B cell (primary cell): ENCODE results near the gene RPH3AL. TPM values are rescaled to one million over a fixed set of nuclear protein-coding genes. Genes with fewer than 3 reads are reported as not detected.
A peak's percentile ranks its signal among the peaks of the same experiment; 100 is the strongest.

Experiments used
- ATAC-seq: fragments of 200-7000 bp; cut with Tn5 transposase; one replicate; pipeline ENCODE4 v1.10.0; 2021; ENCODE audit warnings: low read depth, mild to moderate bottlenecking, moderate number of reproducible peaks, moderate library complexity
- CTCF ChIA-PET: fragments of 350-600 bp; sonication (Branson Sonifier 250); formaldehyde crosslinking; loops from one replicate; lab custom pipeline; 2021; ENCODE audit warnings: antibody characterized with exemption, inconsistent platforms; lab: Charles Lee
- POLR2A ChIA-PET: fragments of 350-600 bp; sonication (Branson Sonifier 250); formaldehyde crosslinking; loops from one replicate; lab custom pipeline; 2021; ENCODE audit warnings: antibody characterized with exemption; lab: Charles Lee
- DNase-seq: peaks from one replicate; pipeline ENCODE4 v3.0.0; 2013
- H2AFZ ChIP-seq: 2 replicates; pipeline ENCODE4 v1.6.1; 2012; ENCODE audit warnings: mild to moderate bottlenecking, low read depth, low read length; ENCODE audit not compliant: insufficient read depth, poor library complexity, severe bottlenecking
- H3K27ac ChIP-seq, 2 donors: 1 replicate in 1 of 2; 2 replicates in 1 of 2; pipeline ENCODE4 v1.5.1; 2012 to 2013; ENCODE audit warnings: low read length in 2 of 2, mild to moderate bottlenecking in 2 of 2, moderate library complexity in 1 of 2
- H3K27me3 ChIP-seq, 4 experiments: fragments of 200-600 bp in 1 of 4; sonication (generic) in 1 of 4; replicated peaks in 1 of 4; 1 replicate in 2 of 4; 2 replicates in 2 of 4; pipeline versions ENCODE4 v1.6.1 to v1.7.0; 2013 to 2016; ENCODE audit warnings: low read length in 3 of 4, mild to moderate bottlenecking in 2 of 4, mixed read lengths in 1 of 4, moderate library complexity in 1 of 4; ENCODE audit not compliant: insufficient read depth in 4 of 4, control insufficient read depth in 3 of 4; ENCODE audit errors: control extremely low read depth in 1 of 4
- H3K36me3 ChIP-seq, 2 experiments: replicated peaks in 1 of 2; 1 replicate in 1 of 2; 2 replicates in 1 of 2; pipeline versions ENCODE4 v1.6.1 to v1.7.1; 2013; ENCODE audit warnings: low read length in 1 of 2; ENCODE audit not compliant: insufficient read depth in 2 of 2, control insufficient read depth in 1 of 2; ENCODE audit errors: control extremely low read depth in 1 of 2, extremely low read depth in 1 of 2
- H3K4me1 ChIP-seq, 2 donors: fragments of 200-600 bp in 1 of 2; sonication (generic) in 1 of 2; 1 replicate in 1 of 2; 2 replicates in 1 of 2; pipeline versions ENCODE4 v1.5.1 to v1.6.1; 2013 to 2017; ENCODE audit warnings: low read length in 2 of 2; ENCODE audit not compliant: control insufficient read depth in 2 of 2, insufficient read depth in 2 of 2
- H3K4me2 ChIP-seq: replicated peaks from 2 replicates; pipeline ENCODE3; 2012; ENCODE audit warnings: mild to moderate bottlenecking, low read depth, low read length; ENCODE audit not compliant: poor library complexity, severe bottlenecking
- H3K4me3 ChIP-seq, 5 experiments: fragments of 200-600 bp in 1 of 5; sonication (generic) in 1 of 5; 1 replicate in 3 of 5; 2 replicates in 2 of 5; pipeline versions ENCODE4 v1.5.1 to v1.7.0; 2011 to 2016; ENCODE audit warnings: low read length in 4 of 5, mild to moderate bottlenecking in 4 of 5, low read depth in 2 of 5, control low read depth in 1 of 5, moderate library complexity in 1 of 5; ENCODE audit not compliant: insufficient read depth in 1 of 5; ENCODE audit errors: control extremely low read depth in 1 of 5, extremely low read depth in 1 of 5
- H3K79me2 ChIP-seq: fragments of 200-600 bp; sonication (generic); one replicate; pipeline ENCODE4 v1.6.0; 2016; ENCODE audit warnings: low read length; ENCODE audit not compliant: control insufficient read depth, insufficient read depth
- H3K9ac ChIP-seq: fragments of 200-600 bp; sonication (generic); 2 replicates; pipeline ENCODE4 v1.6.1; 2017; ENCODE audit warnings: mild to moderate bottlenecking, low read length, moderate library complexity
- H3K9me3 ChIP-seq, 3 donors: one replicate each; pipeline versions ENCODE4 v1.6.1 to v1.7.1; 2013; ENCODE audit warnings: low read length in 2 of 3; ENCODE audit not compliant: control insufficient read depth in 2 of 3, insufficient read depth in 1 of 3; ENCODE audit errors: control extremely low read depth in 1 of 3
- H4K20me1 ChIP-seq: 2 replicates; pipeline ENCODE4 v1.6.0; 2012; ENCODE audit warnings: mild to moderate bottlenecking, low read length; ENCODE audit not compliant: insufficient read depth, control insufficient read depth, poor library complexity, severe bottlenecking
- H3K27ac Mint-ChIP-seq: one replicate; pipeline ENCODE4 v1.8.0; 2021; ENCODE audit warnings: mixed read lengths
- H3K27me3 Mint-ChIP-seq: one replicate; pipeline ENCODE4 v1.8.0; 2021; ENCODE audit warnings: mixed read lengths
- H3K4me1 Mint-ChIP-seq: one replicate; pipeline ENCODE4 v1.8.0; 2021; ENCODE audit warnings: mixed read lengths
- H3K4me3 Mint-ChIP-seq: one replicate; pipeline ENCODE4 v1.8.0; 2021; ENCODE audit warnings: mixed read lengths
- H3K9me3 Mint-ChIP-seq: one replicate; pipeline ENCODE4 v1.8.0; 2022; ENCODE audit warnings: mixed read lengths; ENCODE audit not compliant: insufficient read depth
- EZH2 ChIP-seq: IDR thresholded peaks from 2 replicates; pipeline ENCODE4 v1.6.1; 2012; ENCODE audit warnings: borderline replicate concordance, low read depth, mild to moderate bottlenecking, moderate library complexity, low read length; ENCODE audit not compliant: insufficient read depth, poor library complexity, severe bottlenecking
- WGBS: methylation state at CpG from one replicate; pipeline ENCODE4 v1.1.5; 2013; ENCODE audit warnings: missing lambda C conversion rate; ENCODE audit not compliant: insufficient coverage; 5-methylcytosine and 5-hydroxymethylcytosine counted together
- intact Hi-C: fragments of 100-400 bp; cut with micrococcal nuclease; formaldehyde crosslinking; loops from one replicate; pipeline ENCODE4 v1.10.0; 2022
- polyA plus RNA-seq: library from polyadenylated mRNA; depleted of rRNA; stranded (reverse); fragments of >200 nt; gene quantifications from 2 replicates; pipeline ENCODE4 v1.2.3, GENCODE V29; 2012
- total RNA-seq, 2 donors: library from RNA; stranded (reverse); fragments of 120-200 nt in 1 of 2; gene quantifications; 1 replicate in 1 of 2; 2 replicates in 1 of 2; pipeline versions ENCODE4 v1.2.3 to v1.2.4, GENCODE V29; 2013 to 2022
- TF ChIP-seq, protein P1 (sequence below): fragments of 200-600 bp; IDR thresholded peaks from one replicate; pipeline ENCODE4 v1.8.0; 2022; ENCODE audit warnings: antibody characterized with exemption, mild to moderate bottlenecking

Gene RPH3AL
- total and polyA plus RNA-seq, 2 donors (not counting 1 experiment from before 2014, with no cell fraction given) = 10.8 to 13.3 TPM

DNA sequence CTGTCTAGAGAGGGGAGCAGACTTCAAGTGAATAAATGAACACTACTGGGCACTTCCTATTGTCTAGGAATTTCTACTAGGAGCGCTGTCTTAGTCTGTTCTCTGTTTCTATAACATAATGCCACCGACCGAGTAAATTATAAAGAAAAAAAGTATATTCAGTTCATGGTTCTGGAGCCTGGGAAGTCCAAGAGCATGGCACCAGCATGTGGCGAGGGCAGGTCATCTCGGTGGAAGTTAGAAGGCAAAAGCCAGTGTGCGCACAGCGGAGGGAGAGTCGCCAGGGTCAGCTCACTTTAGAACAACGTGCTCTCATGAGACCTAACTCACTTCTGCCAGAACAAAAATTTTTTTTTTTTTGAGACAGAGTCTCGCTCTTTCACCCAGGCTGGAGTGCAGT is 35.5 kb upstream of the RPH3AL start:
- CTCF ChIA-PET = interaction anchor here (1.6 kb wide), 1 partner anchor 24 kb away, joined by 4 read pairs; no protein-coding TSS in a partner anchor
- no peak overlapping the region for H3K27ac Mint-ChIP-seq
- WGBS = 90% methylated on average over 6 of the region's 10 CpGs

More for the DNA sequence above, 35.5 kb upstream of the RPH3AL start:
- Histone ChIP-seq H3K4me3 (no peak overlapping the region), H4K20me1 (no peaks in the 10 kb centered on the region), H3K9ac (no peak overlapping the region), H3K27ac (no peak overlapping the region), H3K4me2 (no peak overlapping the region), H2AFZ (no peak overlapping the region), H3K4me1 (peaks cover 11 to 12% of the 10 kb centered on the region in 2 donors), H3K27me3 (peaks cover 0 to 21% (median 2%) of the 10 kb centered on the region in 4 experiments), H3K36me3 (no peaks in the 10 kb centered on the region), H3K9me3 (peaks cover 0 to 6% (median 0%) of the 10 kb centered on the region in 3 donors), H3K79me2 (no peaks in the 10 kb centered on the region)
- DNase-seq (no peak), ATAC-seq (no peak)
- Mint-ChIP-seq H3K4me1 (peaks cover 16% of the 10 kb centered on the region), H3K9me3 (no peaks in the 10 kb centered on the region), H3K4me3 (peak overlapping the region; percentile 14), H3K27me3 (peaks cover 19% of the 10 kb centered on the region)
- intact Hi-C loops = no loop called here
- POLR2A ChIA-PET = no interaction called here
- no peak for TF ChIP-seq EZH2
- TF ChIP-seq, protein P1, sequence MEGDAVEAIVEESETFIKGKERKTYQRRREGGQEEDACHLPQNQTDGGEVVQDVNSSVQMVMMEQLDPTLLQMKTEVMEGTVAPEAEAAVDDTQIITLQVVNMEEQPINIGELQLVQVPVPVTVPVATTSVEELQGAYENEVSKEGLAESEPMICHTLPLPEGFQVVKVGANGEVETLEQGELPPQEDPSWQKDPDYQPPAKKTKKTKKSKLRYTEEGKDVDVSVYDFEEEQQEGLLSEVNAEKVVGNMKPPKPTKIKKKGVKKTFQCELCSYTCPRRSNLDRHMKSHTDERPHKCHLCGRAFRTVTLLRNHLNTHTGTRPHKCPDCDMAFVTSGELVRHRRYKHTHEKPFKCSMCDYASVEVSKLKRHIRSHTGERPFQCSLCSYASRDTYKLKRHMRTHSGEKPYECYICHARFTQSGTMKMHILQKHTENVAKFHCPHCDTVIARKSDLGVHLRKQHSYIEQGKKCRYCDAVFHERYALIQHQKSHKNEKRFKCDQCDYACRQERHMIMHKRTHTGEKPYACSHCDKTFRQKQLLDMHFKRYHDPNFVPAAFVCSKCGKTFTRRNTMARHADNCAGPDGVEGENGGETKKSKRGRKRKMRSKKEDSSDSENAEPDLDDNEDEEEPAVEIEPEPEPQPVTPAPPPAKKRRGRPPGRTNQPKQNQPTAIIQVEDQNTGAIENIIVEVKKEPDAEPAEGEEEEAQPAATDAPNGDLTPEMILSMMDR = no peak
